ENCODE measurements around the gene EHMT2. TPM values are rescaled to one million over a fixed set of nuclear protein-coding genes. Genes with fewer than 3 reads are reported as not detected.

The EHMT2 gene
- total and polyA plus RNA-seq, 7 donors, result 6.8 to 20.8 (median 8.4) TPM

- H3K27ac ChIP-seq, result peak overlapping the region; percentile 91
- H3K4me1 ChIP-seq, result peaks cover 9% of the 10 kb centered on the region
These were observed 35.6 kb downstream of the EHMT2 start for GRCh38 chr6:31861919-31862343.

GRCh38 chr6:31861150-31861549 lies 36.3 kb downstream of the EHMT2 start:
- intact Hi-C loops (cut with DNase I), result loop anchor here (10.0 kb wide), 2 partner anchors 86 to 176 kb away; partner anchors contain the start of genes LY6G5C (in 1 of the 2) and VWA7 (in 1 of the 2)
- DNase-seq, result no peak

More at GRCh38 chr6:31861919-31862343, 35.6 kb downstream of the EHMT2 start:
- DNase-seq, result no peak
- WGBS, 3 donors, result 26 to 36% (median 34%) methylated on average over 17 of the region's 17 CpGs
- Histone ChIP-seq H3K4me3 (peak overlapping the region; percentile 89), H3K27me3 (ENCODE audit: insufficient read depth in 3 of 3, low read length in 2 of 3) (no peaks in the 10 kb centered on the region), H3K36me3 (ENCODE audit: insufficient read depth in 1 of 2, low read depth in 1 of 2) (peaks cover 5 to 39% of the 10 kb centered on the region in 2 donors), H3K9me3 (no peaks in the 10 kb centered on the region)
- intact Hi-C loops (cut with DNase I), result loop anchor here (2.0 to 10.0 kb wide), 4 partner anchors 25 to 177 kb away; partner anchors contain the start of genes LY6G5C (in 1 of the 2) and VWA7 (in 1 of the 2)
- no peak for ATAC-seq
- no peak for TF ChIP-seq CTCF (IDR thresholded peaks at IDR 0.05)

GRCh38 chr6:31860349-31860748 lies 37.1 kb downstream of the EHMT2 start:
- no peak overlapping the region for H3K27ac ChIP-seq
- no peak for DNase-seq
- no peak for ATAC-seq
- TF ChIP-seq CTCF (IDR thresholded peaks at IDR 0.05), result no peak
- H3K36me3 ChIP-seq (ENCODE audit: insufficient read depth in 1 of 2, low read depth in 1 of 2), result peaks cover 5 to 46% of the 10 kb centered on the region in 2 donors
- WGBS, 3 donors, result 93 to 96% (median 95%) methylated on average over 13 of the region's 13 CpGs
- intact Hi-C loops (cut with DNase I), result loop anchor here (10.0 kb wide), 2 partner anchors 86 to 176 kb away; partner anchors contain the start of genes LY6G5C (in 1 of the 2) and VWA7 (in 1 of the 2)
- no peaks in the 10 kb centered on the region for H3K9me3 ChIP-seq
- peaks cover 9% of the 10 kb centered on the region for H3K4me1 ChIP-seq
- H3K27me3 ChIP-seq (ENCODE audit: insufficient read depth in 3 of 3, low read length in 2 of 3), result no peaks in the 10 kb centered on the region
- no peak overlapping the region for H3K4me3 ChIP-seq

More at GRCh38 chr6:31861150-31861549, 36.3 kb downstream of the EHMT2 start:
- Histone ChIP-seq H3K4me3 (peak overlapping the region; percentile 89), H3K27ac (no peak overlapping the region), H3K4me1 (peaks cover 9% of the 10 kb centered on the region), H3K36me3 (ENCODE audit: insufficient read depth in 1 of 2, low read depth in 1 of 2) (peaks cover 5 to 46% of the 10 kb centered on the region in 2 donors), H3K9me3 (no peaks in the 10 kb centered on the region), H3K27me3 (ENCODE audit: insufficient read depth in 3 of 3, low read length in 2 of 3) (no peaks in the 10 kb centered on the region)
- no peak for TF ChIP-seq CTCF (IDR thresholded peaks at IDR 0.05)
- 90 to 91% (median 90%) methylated on average over 7 of the region's 7 CpGs for WGBS, 3 donors
- no peak for ATAC-seq

GRCh38 chr6:31859923-31860322 lies 37.6 kb downstream of the EHMT2 start:
- intact Hi-C loops (cut with DNase I), result loop anchor here (10.0 kb wide), 2 partner anchors 85 to 175 kb away; partner anchors contain the start of genes LY6G5C (in 1 of the 2) and VWA7 (in 1 of the 2)

More at GRCh38 chr6:31859923-31860322, 37.6 kb downstream of the EHMT2 start:
- Histone ChIP-seq H3K4me3 (no peak overlapping the region), H3K27ac (no peak overlapping the region), H3K36me3 (ENCODE audit: insufficient read depth in 1 of 2, low read depth in 1 of 2) (peaks cover 5 to 46% of the 10 kb centered on the region in 2 donors), H3K27me3 (ENCODE audit: insufficient read depth in 3 of 3, low read length in 2 of 3) (no peaks in the 10 kb centered on the region), H3K4me1 (peaks cover 9% of the 10 kb centered on the region), H3K9me3 (no peaks in the 10 kb centered on the region)
- TF ChIP-seq CTCF (IDR thresholded peaks at IDR 0.05), result no peak
- DNase-seq, result no peak
- WGBS, 3 donors, result 85 to 91% (median 90%) methylated on average over 11 of the region's 11 CpGs
- no peak for ATAC-seq
